ENCODE data around the gene CDA.

GRCh38 chr1:20575541-20576336, 13.2 kb upstream of the CDA start:
- TF ChIP-seq CTCF (IDR thresholded peaks at IDR 0.05) (no peak), POLR2A (IDR thresholded peaks at IDR 0.05) (no peak), POLR2AphosphoS5 (IDR thresholded peaks at IDR 0.05) (no peak), EP300 (IDR thresholded peaks at IDR 0.05) (no peak)

All from upper lobe of left lung (tissue), 4 donors.